GM12891 (cell line): ENCODE results near the gene CCNF.

Experiments
- POLR2A ChIP-seq: IDR thresholded peaks from 2 replicates; pipeline ENCODE4 v1.6.1; 2011; ENCODE audit warnings: low read depth, low read length, control low read depth
- POLR2AphosphoS5 ChIP-seq: IDR thresholded peaks from 2 replicates; pipeline ENCODE4 v1.6.1; 2011; ENCODE audit warnings: low read depth, low read length, control low read depth

- TF ChIP-seq POLR2AphosphoS5: no peak
- no peak for TF ChIP-seq POLR2A
Observed at GRCh38 chr16:2471016-2471652, 41.9 kb downstream of the CCNF start, which contains the start of gene NTN3.
